Neural progenitor cell (in vitro differentiated cells): ENCODE results near the gene CNTN5. TPM values are rescaled to one million over a fixed set of nuclear protein-coding genes. Genes with fewer than 3 reads are reported as not detected.

Experiments used
- DNase-seq: peaks from one replicate; pipeline ENCODE4 v3.0.0-alpha.2; 2016; ENCODE audit warnings: low spot score
- H2AFZ ChIP-seq: fragments of 200-600 bp; sonication (generic); replicated peaks from 2 replicates; pipeline ENCODE4 v1.6.1; 2016; ENCODE audit warnings: antibody characterized with exemption
- H3F3A ChIP-seq: fragments of 200-600 bp; sonication (generic); 2 replicates; pipeline ENCODE4 v1.6.1; 2016; ENCODE audit warnings: antibody characterized with exemption, low read depth
- H3K27ac ChIP-seq: fragments of 200-600 bp; sonication (generic); 2 replicates; pipeline ENCODE4 v1.5.1; 2016; ENCODE audit warnings: mild to moderate bottlenecking
- H3K27me3 ChIP-seq: fragments of 200-600 bp; sonication (generic); 2 replicates; pipeline ENCODE4 v1.6.1; 2016; ENCODE audit warnings: mild to moderate bottlenecking, moderate library complexity
- H3K36me3 ChIP-seq: fragments of 200-600 bp; sonication (generic); 2 replicates; pipeline ENCODE4 v1.5.1; 2016
- H3K4me1 ChIP-seq: fragments of 200-600 bp; sonication (generic); 2 replicates; pipeline ENCODE4 v1.6.1; 2016; ENCODE audit warnings: mixed run types
- H3K4me2 ChIP-seq: fragments of 200-600 bp; sonication (generic); 2 replicates; pipeline ENCODE4 v1.6.1; 2016
- H3K4me3 ChIP-seq: fragments of 200-600 bp; sonication (generic); 2 replicates; pipeline ENCODE4 v1.5.1; 2016
- H3K79me2 ChIP-seq: fragments of 200-600 bp; sonication (generic); 2 replicates; pipeline ENCODE4 v1.6.1; 2016; ENCODE audit warnings: low read depth
- H3K9ac ChIP-seq: fragments of 200-600 bp; sonication (generic); 2 replicates; pipeline ENCODE4 v1.6.1; 2016
- H3K9me3 ChIP-seq: fragments of 200-600 bp; sonication (generic); 2 replicates; pipeline ENCODE4 v1.5.1; 2016; ENCODE audit warnings: low read depth
- H4K20me1 ChIP-seq: fragments of 200-600 bp; sonication (generic); 2 replicates; pipeline ENCODE4 v1.6.1; 2016; ENCODE audit warnings: low read depth
- H3K27ac Mint-ChIP-seq: 3 replicates; pipeline ENCODE4 v1.8.0; 2021; ENCODE audit warnings: mixed read lengths
- H3K27me3 Mint-ChIP-seq: 2 replicates; pipeline ENCODE4 v1.8.0; 2022; ENCODE audit warnings: low read depth, mild to moderate bottlenecking, inconsistent platforms, moderate library complexity, mixed read lengths; ENCODE audit not compliant: insufficient read depth
- H3K36me3 Mint-ChIP-seq: 3 replicates; pipeline ENCODE4 v1.8.0; 2021; ENCODE audit warnings: mixed read lengths
- H3K4me1 Mint-ChIP-seq: 3 replicates; pipeline ENCODE4 v1.8.0; 2021; ENCODE audit warnings: mixed read lengths
- H3K4me3 Mint-ChIP-seq: 3 replicates; pipeline ENCODE4 v1.8.0; 2021; ENCODE audit warnings: mild to moderate bottlenecking, moderate library complexity, mixed read lengths
- H3K9me3 Mint-ChIP-seq: 3 replicates; pipeline ENCODE4 v1.8.0; 2020; ENCODE audit warnings: mixed read lengths
- CTCF ChIP-seq: fragments of 200-600 bp; sonication (generic); IDR thresholded peaks from 2 replicates; pipeline ENCODE4 v1.5.1; 2017; ENCODE audit warnings: antibody characterized with exemption, mild to moderate bottlenecking
- EZH2 ChIP-seq: fragments of 200-600 bp; sonication (generic); IDR thresholded peaks from 2 replicates; pipeline ENCODE4 v1.6.1; 2017; ENCODE audit warnings: antibody characterized with exemption, mild to moderate bottlenecking, moderate library complexity
- EZH2phosphoT487 ChIP-seq: fragments of 200-600 bp; sonication (generic); IDR thresholded peaks from 2 replicates; pipeline ENCODE4 v1.6.1; 2017; ENCODE audit warnings: antibody characterized with exemption
- total RNA-seq: library from RNA; depleted of rRNA; stranded (reverse); fragments of >200 nt; gene quantifications from 2 replicates; pipeline ENCODE4 v1.2.3, GENCODE V29; 2015; ENCODE audit warnings: low replicate concordance

Gene CNTN5
- total RNA-seq, 1 donor from 2014 or later, result 0.19 TPM

DNA sequence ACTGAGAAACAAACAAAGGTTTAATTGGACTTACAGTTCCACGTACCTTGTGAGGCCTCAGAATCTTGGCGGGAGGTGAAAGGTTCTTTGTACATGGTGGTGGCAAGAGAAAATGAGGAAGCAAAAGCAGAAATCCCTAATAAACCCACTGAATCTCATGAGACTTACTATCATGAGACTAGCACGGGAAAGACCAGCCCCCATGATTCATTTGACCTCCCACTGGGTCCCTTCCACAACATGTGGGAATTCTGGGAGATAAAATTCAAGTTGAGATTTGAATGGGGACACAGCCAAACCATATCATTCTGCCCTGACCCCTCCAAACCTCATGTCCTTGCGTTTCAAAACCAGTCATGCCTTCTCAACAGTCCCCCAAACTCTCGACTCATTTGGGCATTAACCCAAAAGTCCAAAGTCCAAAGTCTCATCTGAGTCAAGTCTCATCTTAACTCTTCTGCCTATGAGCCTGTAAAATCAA lies 617.4 kb downstream of the CNTN5 start:
- no peaks in the 10 kb centered on the region for H3K9me3 Mint-ChIP-seq
- Histone ChIP-seq H3K27ac (no peak overlapping the region), H3K4me1 (no peaks in the 10 kb centered on the region), H3K79me2 (no peaks in the 10 kb centered on the region), H4K20me1 (no peaks in the 10 kb centered on the region), H3K27me3 (no peaks in the 10 kb centered on the region), H3K4me2 (no peak overlapping the region), H3K9ac (no peak overlapping the region), H3K36me3 (no peaks in the 10 kb centered on the region), H3K9me3 (no peaks in the 10 kb centered on the region), H2AFZ (no peak overlapping the region), H3F3A (no peaks in the 10 kb centered on the region), H3K4me3 (no peak overlapping the region)
- DNase-seq, result no peak
- H3K27me3 Mint-ChIP-seq, result no peaks in the 10 kb centered on the region
- TF ChIP-seq EZH2 (no peak), EZH2phosphoT487 (no peak), CTCF (no peak)
- H3K4me1 Mint-ChIP-seq, result no peaks in the 10 kb centered on the region
- H3K4me3 Mint-ChIP-seq, result no peak overlapping the region
- no peak overlapping the region for H3K27ac Mint-ChIP-seq
- H3K36me3 Mint-ChIP-seq, result no peaks in the 10 kb centered on the region

- H3K4me3 ChIP-seq, result no peak overlapping the region
- H3K4me2 ChIP-seq, result no peak overlapping the region
- H3K4me1 Mint-ChIP-seq, result no peaks in the 10 kb centered on the region
- no peaks in the 10 kb centered on the region for H3F3A ChIP-seq
- no peaks in the 10 kb centered on the region for H3K27me3 ChIP-seq
- H3K9me3 Mint-ChIP-seq, result no peaks in the 10 kb centered on the region
- H2AFZ ChIP-seq, result no peak overlapping the region
- TF ChIP-seq CTCF (no peak), EZH2 (no peak), EZH2phosphoT487 (no peak)
- DNase-seq, result no peak
- no peak overlapping the region for H3K9ac ChIP-seq
- no peaks in the 10 kb centered on the region for H3K4me1 ChIP-seq
- no peak overlapping the region for H3K27ac Mint-ChIP-seq
- no peaks in the 10 kb centered on the region for H3K27me3 Mint-ChIP-seq
- no peaks in the 10 kb centered on the region for H3K9me3 ChIP-seq
- no peak overlapping the region for H3K27ac ChIP-seq
- no peaks in the 10 kb centered on the region for H4K20me1 ChIP-seq
- H3K4me3 Mint-ChIP-seq, result no peak overlapping the region
- H3K36me3 ChIP-seq, result no peaks in the 10 kb centered on the region
- no peaks in the 10 kb centered on the region for H3K36me3 Mint-ChIP-seq
- no peaks in the 10 kb centered on the region for H3K79me2 ChIP-seq
Observed at GRCh38 chr11:99640671-99641070, 619.9 kb downstream of the CNTN5 start.

GRCh38 chr11:99645934-99646333 lies 625.2 kb downstream of the CNTN5 start:
- Mint-ChIP-seq H3K9me3 (no peaks in the 10 kb centered on the region), H3K27ac (no peak overlapping the region), H3K4me1 (no peaks in the 10 kb centered on the region), H3K36me3 (no peaks in the 10 kb centered on the region), H3K4me3 (no peak overlapping the region), H3K27me3 (no peaks in the 10 kb centered on the region)
- no peaks in the 10 kb centered on the region for H3K9me3 ChIP-seq
- no peaks in the 10 kb centered on the region for H3K27me3 ChIP-seq
- no peak overlapping the region for H3K4me2 ChIP-seq
- no peak for DNase-seq
- no peaks in the 10 kb centered on the region for H4K20me1 ChIP-seq
- no peak overlapping the region for H3K4me3 ChIP-seq
- no peaks in the 10 kb centered on the region for H3K36me3 ChIP-seq
- H3F3A ChIP-seq, result no peaks in the 10 kb centered on the region
- no peak overlapping the region for H2AFZ ChIP-seq
- TF ChIP-seq EZH2 (no peak), EZH2phosphoT487 (no peak), CTCF (no peak)
- no peaks in the 10 kb centered on the region for H3K4me1 ChIP-seq
- no peak overlapping the region for H3K27ac ChIP-seq
- H3K9ac ChIP-seq, result no peak overlapping the region
- no peaks in the 10 kb centered on the region for H3K79me2 ChIP-seq
